Measurements from ENCODE around the gene MVP.
"Not testable (repeated sequence)": the region's sequence is repeated elsewhere in the genome, so short reads cannot be mapped to it uniquely, and the experiment has no call there.

MVP gene

DNA sequence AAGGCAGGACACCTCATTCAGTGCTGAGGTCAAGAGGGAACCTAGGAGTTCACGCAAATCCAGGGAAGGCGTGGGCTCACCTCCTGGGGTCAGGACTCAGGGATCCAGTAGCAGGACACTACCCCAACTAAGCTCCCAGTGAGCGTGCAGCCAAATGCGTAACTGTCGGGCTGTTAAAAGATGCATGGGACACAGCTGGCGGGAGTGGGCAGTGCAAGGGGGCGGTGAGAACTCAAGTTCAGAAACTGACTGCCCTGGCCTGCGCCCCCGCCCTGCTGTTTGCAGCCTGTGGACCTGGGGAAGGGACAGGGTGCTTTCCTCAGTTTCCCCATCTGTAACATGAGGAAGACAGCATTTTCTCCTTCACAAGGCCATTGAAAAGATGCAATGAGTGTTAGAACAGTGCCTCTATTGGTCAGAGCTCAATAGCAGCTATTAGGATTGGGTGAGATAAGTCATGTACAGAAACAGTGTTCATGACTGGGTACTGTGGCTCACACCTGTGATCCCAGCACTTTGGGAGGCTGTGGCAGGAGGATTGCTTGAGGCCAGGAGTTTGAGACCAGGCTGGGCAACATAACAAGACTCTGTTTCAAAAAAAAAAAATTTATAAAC is 22.6 kb downstream of the MVP start:
- DNase-seq = no peak

DNA sequence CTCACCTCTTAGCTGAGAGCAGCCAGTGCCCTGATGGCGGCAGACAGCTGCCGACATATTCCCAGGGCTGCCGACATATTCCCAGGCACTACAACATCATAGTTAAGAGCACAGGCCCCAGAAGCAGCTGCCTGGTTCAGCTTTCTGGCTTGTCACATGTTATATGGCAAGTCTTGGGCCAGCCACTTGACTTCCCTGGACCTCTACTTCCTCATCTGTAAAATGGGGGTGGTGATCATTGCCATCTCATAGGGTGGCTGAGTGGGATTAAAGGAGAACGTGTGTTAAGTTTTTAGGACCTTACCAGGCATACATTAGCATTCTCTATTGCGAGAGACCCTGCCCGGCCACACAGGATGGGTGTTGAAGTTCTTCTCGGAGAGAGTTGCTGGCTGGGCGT is 23.7 kb downstream of the MVP start:
- DNase-seq = no peak

DNA sequence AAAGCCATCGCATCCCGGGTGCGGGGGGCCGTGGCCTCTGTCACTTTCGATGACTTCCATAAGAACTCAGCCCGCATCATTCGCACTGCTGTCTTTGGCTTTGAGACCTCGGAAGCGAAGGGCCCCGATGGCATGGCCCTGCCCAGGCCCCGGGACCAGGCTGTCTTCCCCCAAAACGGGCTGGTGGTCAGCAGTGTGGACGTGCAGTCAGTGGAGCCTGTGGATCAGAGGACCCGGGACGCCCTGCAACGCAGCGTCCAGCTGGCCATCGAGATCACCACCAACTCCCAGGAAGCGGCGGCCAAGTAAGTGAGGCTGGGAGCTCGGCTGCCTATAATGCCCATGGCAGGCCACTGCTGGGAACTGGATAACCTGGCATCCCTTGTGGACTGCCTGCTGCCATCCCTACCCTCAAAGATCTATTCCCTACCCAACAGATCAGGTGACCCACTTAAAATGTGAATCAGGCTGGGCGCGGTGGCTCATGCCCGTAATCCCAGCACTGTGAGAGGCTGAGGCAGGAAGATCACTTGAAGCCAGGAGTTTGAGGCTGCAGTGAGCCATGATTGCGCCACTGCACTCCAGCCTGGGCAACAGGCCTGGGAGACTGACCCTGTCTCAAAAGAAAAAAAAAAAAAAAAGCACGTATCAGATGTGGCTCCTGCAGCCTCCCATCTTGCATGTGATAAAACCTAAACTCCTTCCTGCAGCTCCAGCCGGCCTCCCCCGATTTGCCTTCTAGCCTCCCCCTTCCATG is 24.5 kb downstream of the MVP start:
- DNase-seq = peak in 2 of 14 donors; percentile 16 to 20

DNA sequence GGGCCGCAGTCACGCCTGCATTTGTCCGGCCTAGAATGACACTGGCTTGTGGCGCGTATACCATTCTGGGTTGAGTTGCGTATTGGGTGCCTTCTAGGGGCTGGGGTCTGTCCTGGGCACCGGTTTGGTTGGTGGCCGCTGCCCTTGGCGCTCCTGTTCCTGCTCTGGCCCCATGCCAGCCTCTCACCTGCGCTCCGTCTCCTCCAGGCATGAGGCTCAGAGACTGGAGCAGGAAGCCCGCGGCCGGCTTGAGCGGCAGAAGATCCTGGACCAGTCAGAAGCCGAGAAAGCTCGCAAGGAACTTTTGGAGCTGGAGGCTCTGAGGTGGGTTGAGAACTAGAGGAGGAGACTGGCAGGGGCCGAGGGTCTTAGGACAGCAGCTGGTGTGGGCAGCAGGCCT is 25.4 kb downstream of the MVP start:
- DNase-seq = no peak

DNA sequence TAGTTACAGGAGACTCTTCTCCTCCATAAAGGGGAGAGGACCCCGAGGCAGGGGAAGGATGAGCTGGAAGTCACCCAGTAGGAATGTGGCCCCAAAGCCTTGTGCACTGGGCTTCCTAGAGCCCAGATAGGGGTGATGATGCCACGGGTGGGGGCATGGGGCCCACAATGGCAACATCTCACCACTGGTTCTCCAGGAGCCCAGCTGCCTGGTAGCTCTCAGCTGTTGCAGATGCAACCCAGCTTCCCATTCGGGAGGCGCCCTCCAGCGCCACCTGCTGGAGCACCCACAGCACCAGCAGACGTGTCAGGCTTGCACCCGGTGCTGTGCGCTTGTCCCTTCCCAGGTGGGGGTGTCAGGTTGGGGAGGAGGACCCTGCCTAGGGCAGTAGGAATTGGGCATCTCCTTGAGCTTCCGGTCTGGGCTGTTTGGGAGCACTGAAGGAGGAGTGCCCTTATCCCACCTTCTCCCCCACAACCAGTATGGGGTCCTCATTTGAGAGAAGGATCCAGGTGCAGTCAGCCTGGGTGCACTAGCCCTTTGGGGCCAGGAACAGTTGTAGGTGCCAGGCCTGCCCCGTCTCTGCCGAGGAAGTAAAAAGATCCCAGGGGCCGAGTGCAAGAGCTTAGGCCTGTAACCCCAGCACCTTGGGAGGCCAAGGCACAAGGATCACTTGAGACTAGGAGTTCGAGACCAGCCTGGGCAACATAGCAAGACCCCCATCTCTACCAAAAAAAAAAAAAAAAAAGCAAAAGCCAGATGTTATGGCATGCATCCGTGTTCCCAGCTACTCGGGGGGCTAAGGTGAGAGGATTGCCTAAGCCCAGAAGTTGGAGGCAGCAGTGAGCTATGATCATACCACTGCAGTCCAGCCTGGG is 28.4 kb downstream of the MVP start:
- DNase-seq = peak in 11 of 14 donors; percentile 7 to 71 (median 23)

DNA sequence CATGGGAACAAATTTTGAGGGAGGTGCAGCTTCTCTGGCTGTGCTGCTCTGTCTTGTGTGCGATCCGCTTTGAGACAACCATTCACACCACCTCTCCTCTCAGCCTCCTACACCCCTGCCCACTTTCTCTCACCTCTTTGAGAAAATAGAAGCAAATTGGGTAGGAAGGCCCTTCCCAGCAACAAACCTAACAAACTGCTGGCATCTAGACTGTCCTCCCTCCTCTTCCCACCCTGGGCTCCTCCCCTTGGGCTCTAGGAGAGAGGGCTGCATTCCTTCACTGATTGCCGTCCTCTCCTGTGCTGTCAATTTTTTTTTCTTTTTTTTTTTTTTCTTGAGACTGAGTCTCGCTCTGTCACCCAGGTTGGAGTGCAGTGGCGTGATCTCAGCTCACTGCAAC is 29.2 kb downstream of the MVP start:
- DNase-seq = no peak

DNA sequence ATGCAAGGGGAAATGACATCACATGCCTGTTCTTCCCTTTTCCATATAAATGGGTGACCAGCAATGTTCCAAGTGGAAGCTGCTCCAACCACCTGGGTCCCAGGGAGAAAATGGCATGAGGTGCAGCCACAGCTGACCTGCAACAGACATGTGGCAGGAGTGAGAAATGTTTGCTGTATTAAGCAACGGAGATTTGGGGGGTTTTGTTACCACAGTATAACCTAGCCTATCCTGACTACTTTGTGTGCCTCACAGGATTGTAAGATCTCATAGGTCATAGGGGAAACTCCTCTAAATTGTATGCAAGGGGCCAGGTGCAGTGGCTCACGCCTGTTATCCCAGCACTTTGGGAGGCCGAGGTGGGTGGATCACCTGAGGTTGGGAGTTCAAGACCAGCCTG is 30.7 kb downstream of the MVP start:
- no peak for DNase-seq

DNA sequence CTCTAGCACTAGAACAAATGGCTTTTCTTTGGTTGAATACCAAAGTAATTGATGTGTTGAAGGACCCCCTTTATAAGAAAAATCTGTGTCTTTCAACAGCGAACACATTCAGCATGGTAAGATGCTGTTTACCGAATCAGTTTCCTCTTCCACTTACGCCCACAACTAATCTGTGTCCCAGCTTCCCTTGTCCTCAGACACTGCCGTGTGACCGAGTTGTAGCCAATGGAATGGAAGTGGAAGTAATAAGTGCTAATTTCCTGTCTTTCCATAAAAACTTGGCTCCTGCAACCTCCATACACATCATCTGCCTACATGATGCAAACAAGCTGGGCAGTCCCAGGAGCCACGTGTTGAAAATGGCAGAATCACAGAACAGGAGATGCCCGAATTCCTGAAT is 32.4 kb downstream of the MVP start:
- peak in 4 of 14 donors; percentile 2 to 88 (median 3) for DNase-seq

DNA sequence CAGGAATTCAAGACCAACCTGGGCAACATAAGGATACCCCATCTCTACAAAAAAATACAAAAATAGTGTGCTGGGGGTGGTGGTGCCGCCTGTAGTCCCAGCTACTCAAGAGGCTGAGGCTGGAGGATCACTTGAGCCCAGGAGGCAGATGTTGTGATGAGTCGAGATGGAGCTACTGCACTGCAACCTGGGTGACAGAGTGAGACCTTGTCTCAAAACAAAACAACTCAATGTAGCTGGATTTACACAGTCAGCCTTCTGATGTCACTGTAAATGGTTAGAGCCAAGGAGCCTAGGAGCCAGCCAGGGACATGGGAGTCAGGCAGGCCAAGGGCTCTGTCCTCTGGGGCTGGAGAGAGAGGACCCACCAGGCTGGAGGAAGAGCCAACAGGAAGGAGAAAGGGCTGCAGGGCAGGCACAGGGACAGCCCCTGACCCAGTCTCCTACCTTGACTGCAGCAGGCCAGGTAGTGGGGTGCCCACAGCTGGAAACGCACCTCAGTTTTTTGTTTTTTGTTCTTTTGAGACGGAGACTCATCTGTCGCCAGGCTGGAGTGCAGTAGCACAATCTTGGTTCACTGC is 34.3 kb downstream of the MVP start:
- no peak for DNase-seq

DNA sequence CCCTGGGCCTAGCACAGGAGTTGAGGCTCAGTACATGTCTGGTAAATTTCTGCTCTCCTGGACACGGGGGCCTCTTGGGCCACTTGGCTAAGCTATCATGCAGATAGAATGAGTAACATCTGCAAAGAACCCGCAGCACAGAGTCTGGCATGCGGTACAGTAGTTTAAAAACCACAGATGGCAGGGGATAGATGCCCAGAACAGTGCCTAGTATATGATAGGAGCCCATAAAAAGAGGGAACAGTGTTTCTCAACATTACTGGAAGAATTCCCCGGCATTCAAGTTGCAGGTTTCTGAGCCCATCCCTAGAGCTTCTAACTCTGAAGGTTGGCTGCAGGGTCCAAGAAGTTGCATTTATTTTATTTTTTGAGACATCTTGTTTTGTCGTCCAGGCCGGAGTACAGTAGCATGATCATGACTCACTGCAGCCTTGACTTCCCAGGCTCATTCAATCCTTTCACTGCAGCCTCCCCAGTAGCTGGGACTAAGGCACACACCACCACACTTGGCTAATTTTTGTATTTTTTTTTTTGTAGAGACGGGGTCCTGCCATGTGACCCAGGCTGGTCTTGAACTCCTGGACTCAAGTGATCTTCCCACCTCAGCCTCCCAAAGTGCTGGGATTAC is 37.0 kb downstream of the MVP start:
- no peak for DNase-seq

DNA sequence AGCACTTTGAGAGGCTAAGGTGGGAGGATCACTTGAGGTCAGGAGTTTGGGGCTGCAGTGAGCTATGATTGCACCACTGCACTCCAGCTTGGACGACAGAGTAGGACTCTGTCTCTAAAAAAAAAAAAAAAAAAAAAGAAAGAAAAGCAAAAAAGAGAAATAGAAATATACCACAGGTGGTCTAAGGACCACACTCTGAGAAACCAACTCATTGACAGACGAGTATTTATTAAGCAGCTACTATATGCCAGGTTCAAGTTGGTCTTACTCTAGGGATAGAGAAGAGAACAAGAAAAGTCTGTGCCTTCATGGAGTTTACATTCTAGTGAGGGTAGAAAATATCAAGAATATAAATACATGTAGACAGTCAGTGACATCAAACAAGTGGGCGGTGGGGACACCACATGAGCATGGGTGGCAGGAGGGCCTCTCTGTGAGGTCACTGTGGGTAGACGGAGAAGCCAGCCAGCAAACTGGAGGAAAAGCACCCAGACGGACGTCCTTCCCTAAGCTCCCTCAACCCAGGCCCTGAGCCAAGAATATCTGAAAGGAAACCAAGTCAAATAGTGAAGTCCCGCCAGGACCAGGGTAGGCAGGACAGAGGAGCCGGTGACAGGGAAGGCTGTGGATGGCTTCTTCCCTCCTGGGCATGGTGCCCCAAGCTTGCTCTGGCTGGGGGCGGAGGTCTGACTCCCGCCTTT is 38.0 kb downstream of the MVP start:
- DNase-seq = peak in 5 of 14 donors; percentile 12 to 28 (median 25)

DNA sequence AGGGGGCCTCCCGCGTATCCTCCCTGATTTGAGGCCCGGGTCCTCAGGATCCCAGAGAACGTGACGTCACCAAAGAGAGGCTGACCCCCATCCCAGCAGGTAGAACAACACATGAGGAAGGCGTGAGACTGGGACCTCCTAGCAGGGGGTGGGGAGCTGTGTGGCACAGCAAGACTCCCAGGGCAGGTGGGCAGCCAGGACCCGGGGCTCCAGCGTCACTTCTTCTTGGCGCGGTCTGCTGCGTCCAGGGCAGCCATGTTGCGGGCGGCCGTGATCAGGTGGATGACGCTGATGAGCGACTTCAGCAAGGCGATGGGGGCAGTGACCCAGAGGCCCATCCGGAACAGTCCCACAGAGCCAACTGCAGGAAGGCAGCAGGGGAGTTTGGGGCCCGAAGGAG is 38.7 kb downstream of the MVP start:
- DNase-seq = no peak

DNA sequence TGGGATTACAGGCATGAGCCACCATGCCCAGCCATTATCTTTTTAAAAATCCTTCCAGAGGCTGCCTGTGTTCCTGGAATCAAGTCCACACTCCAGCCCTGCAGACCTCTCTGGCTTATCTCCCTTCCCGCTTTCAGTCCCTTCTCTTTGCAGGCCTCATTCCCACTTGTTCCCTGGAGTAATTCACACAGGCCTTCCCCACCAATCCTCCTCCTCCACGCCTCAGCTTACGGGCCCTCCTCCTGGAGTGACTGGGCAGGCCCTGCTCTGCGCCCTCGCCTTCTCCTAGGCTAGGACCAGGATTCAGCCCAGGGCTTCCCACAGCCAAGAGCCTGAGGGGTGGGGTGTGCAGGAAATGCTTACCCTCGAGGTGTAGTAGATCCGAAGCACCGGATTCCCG is 40.0 kb downstream of the MVP start:
- no peak for DNase-seq

DNA sequence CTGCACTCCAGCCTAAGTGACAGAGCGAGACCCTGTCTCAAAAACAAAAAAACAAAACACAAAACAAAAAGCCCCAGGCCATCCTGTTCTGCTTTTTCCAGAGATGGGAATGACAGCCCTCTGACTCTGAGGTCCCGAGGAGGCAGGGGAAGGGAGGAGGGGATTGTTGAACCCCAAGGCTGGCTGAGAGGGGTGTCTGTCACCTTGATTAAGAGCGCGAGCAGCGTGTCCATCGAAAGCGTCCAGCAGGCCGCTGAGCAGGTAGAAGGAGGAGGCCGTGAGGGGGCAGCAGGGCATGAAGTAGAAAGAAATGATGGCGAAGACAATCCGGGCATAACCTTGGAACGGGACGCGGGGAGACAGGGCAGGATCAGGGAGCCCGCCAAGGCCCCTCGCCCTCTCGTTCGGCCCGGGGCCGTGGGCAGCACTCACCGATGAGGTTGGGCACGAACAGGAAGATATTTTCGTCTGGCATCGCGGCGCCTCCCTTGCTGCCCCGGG is 42.2 kb downstream of the MVP start:
- peak in 3 of 14 donors; percentile 48 to 60 (median 50) for DNase-seq

DNA sequence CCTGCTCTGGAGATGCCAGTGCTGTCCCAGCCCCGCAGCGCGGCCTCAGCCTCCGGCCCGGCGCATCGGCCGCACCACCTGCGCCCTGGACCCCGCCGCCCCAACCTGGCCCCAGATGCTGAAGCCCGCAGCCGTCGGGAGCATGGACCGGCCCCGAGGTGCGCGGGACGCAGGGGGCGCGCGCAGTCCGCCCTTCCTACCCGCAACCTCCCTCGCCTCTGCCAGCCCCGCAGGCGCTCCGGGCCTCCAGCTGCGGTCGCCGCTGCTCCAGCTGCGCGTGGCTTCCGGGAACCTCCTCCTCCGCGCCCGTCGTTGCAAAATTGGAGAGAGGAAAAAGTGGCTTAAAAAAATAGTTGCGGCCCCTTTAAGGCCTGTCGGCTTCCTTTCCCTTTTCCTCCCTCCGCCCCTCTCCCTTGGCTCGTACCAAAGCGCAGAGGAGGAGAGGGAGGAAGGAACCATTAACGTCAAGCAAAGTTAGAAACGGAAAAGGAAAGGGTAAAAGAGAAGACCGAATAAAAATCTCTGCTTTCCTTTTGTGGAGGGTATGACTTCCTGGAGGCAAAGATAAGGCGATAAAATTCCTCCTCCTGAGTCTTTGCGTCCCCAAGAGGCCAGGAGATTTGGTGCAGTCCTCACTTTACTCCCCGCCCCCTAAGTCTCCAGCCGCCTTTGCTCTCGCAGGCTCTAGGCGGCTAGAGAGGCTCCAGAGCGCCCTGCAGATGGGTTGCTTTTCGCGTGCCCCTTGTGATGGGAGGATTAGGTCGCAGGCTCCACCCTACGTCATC is 42.8 kb downstream of the MVP start, which contains the start of gene CDIPT:
TSS of gene CDIPT (minus strand) at position 343 of the 785 bp plus-strand sequence. CDS start 369 bp downstream, outside the sequence.
- DNase-seq = peak; percentile 22 to 96 (median 88)

DNA sequence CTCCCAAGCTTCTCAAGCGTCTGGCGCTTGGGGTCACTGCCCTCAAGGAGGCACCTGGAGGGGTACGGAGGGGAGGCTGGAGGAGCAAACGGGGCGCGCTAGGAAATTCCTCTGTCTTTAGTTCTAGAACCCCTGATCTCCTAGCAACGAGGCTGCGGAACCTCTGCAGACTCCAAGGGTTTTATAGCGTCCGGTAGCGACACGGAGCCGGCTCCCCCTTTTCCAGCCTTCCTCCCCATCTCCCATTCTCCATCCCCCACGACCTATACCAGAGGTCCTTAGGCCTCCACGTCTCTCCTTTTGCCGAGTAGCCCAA is 43.4 kb downstream of the MVP start:
- no peak for DNase-seq

DNA sequence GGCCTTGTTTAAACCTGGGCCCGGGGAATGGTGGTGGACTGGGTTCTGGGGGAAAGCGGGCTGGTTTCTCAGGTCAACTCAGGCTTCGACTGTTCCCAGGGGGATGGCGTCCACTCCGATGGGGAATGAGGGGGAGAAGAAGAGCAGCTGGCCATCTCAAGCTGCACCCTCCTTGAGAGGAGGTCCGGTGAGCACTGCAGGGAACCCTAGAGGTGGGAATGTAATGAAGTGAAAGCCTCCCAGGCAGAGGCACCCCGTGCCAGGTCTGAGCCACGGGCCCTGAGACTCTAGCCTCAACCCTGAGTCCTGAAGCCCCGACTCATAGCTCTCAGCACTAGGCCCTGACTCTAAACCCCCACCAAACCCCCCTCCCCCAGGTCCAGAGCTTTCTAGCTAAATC is 43.9 kb downstream of the MVP start:
- peak in 1 of 14 donors; percentile 23 for DNase-seq

DNA sequence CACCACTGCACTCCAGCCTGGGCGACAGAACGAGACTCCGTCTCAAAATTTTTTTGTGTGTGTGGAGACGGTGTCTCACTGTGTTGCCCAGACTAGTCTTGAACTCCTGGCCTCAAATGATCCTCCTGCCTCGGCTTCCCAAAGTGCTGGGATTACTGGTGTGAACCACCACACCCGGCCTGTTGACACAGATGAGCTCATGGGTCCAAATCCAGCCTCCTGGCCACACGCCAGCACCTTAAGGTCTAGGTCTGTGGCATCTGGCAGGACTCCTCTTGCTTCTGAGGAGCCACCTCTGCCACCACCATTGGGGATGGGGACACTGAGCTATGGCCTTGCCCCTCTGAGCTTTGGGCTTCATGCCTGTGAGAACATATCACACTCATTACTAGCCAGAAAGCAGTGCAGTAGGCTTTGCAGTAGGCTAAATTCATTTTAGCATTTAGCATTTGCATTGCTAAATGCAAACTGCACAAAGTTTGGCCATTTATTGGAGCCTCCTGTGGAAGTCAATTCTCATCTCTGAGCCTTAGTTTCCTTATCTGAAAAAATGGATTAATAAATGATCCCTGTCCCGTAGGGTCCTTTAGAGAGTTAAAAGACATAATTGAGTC is 48.2 kb downstream of the MVP start:
- no peak for DNase-seq

DNA sequence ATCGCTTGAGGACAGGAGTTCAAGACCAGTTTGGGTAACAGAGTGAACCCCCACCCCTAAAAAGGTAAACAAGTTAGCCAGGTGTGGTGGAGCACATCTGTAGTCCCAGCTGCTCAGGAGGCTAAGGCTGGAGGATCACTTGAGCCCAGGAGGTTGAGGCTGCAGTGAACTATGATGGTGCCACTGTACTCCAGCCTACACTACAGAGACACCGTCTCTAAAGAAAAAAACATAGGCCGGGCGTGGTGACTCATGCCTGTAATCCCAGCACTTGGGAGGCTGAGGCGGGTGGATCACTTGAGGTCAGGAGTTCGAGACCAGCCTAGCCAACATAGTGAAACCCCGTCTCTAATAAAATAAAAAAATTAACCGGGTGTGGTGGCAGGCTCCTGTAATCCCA is 48.8 kb downstream of the MVP start:
- not testable (repeated sequence) for DNase-seq

DNA sequence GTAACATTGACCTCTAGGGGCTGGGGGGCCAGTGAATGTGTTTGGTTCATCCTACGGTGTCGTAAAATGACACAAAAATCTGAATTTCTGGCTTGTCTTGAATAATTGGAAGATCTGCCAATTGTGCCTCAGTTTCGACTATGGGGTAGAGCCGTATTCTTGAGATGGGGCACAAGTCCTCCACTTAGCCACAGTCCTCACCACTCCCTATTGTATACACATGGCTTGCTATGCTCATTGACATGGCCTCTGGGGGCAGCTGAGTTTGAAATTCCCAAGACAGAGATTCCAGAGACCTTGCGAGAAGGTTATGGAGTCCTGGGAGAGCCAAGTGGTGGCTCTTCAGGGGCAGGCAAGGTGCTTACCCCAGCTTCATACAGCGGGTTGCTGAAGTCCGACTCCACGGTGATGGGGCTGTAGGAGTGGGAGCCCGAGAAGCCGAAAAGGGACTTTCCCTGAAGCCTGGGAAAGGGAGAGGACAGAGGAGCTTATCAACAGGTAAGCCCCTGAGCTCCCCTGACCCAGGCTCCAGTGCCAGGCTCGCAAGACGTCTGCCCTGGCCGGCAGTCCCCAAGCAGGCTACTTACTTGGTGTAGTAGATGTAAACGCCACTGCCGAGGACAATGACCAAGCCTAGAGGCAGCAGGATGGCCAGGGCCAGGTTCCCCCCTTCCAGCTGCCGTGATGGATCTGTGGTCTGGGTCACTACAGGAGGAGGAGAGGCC is 51.7 kb downstream of the MVP start:
- no peak for DNase-seq
